HFF-Myc (cell line): ENCODE data around the gene GPR107.

ENCODE experiments used
- DNase-seq: peaks from one replicate; pipeline ENCODE4 v3.0.0-alpha.2; 2011; ENCODE audit warnings: low read depth; ENCODE audit errors: extremely low read depth
- H3K4me3 ChIP-seq: replicated peaks from 2 replicates; pipeline ENCODE4 v1.5.1; 2011; ENCODE audit warnings: low read depth, mild to moderate bottlenecking, control low read depth, low read length
- TF ChIP-seq, protein P1 (sequence below): IDR thresholded peaks from 2 replicates; pipeline ENCODE4 v1.5.1; 2012; ENCODE audit warnings: mild to moderate bottlenecking, low read depth, low read length, control low read depth; ENCODE audit errors: missing control alignments

Gene GPR107

DNA sequence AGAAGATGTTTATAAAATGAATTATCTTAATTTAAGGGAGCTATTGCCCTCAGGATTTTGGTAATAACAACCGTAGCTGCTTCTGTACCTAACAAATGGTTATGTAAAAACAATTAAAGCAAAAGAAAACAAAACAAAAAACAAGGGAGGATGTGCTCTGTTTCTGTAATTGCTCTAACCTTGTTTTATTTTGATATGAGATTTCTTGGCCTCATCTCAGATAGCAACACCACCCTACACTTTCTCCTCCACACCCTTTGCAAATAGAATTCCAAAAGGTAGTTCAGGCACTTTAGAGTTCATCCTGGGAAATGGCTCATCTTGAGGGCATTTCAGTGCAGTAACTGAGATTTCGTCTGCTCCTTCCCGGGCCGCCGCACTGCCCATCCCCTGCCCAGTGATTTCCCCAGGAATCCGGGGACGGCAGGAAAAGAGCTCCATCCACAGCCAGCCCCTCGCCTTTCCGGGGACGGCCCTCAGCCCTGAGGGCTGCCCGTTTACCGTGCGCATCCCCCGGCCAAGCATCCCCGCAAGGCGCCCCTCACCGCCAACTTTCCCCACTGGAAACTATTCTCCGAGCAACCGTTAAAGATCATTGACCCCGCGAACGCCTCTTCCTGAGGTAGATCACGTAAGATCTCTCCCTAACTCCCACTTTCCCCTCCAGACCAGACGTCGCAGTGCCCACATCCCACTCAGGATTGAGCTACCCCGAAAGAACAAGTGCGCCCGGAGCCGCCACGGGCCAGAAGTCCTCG lies 11.9 kb upstream of the GPR107 start:
- no peak for DNase-seq
- TF ChIP-seq, protein P1, sequence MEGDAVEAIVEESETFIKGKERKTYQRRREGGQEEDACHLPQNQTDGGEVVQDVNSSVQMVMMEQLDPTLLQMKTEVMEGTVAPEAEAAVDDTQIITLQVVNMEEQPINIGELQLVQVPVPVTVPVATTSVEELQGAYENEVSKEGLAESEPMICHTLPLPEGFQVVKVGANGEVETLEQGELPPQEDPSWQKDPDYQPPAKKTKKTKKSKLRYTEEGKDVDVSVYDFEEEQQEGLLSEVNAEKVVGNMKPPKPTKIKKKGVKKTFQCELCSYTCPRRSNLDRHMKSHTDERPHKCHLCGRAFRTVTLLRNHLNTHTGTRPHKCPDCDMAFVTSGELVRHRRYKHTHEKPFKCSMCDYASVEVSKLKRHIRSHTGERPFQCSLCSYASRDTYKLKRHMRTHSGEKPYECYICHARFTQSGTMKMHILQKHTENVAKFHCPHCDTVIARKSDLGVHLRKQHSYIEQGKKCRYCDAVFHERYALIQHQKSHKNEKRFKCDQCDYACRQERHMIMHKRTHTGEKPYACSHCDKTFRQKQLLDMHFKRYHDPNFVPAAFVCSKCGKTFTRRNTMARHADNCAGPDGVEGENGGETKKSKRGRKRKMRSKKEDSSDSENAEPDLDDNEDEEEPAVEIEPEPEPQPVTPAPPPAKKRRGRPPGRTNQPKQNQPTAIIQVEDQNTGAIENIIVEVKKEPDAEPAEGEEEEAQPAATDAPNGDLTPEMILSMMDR, result no peak
- H3K4me3 ChIP-seq, result peak overlapping the region; percentile 85

DNA sequence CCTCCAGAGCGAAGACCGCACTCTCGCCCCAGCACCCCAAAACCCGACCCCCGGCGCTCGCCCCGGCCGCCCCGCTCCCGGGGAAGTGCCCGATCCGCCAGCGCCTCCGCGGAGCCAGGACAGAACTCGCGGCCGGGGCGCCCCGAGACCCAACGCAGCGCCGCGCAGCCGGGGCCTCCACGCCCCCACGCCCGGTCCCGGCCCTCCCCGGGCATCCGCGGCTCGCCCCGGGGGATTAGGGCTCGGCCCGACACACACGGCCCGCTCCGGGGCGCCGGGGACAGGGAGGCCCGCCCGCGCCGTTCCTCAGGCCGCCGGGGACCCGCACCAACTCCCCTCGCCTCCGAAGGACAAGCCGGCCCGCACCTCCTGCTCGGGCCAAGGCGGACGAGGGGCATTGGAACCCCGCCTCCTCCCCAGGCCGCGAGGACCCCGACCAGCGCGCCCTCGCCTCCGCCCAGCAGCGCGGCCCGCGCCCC lies 11.3 kb upstream of the GPR107 start:
- TF ChIP-seq, protein P1, result no peak
- no peak for DNase-seq
- H3K4me3 ChIP-seq, result peak overlapping the region; percentile 85

DNA sequence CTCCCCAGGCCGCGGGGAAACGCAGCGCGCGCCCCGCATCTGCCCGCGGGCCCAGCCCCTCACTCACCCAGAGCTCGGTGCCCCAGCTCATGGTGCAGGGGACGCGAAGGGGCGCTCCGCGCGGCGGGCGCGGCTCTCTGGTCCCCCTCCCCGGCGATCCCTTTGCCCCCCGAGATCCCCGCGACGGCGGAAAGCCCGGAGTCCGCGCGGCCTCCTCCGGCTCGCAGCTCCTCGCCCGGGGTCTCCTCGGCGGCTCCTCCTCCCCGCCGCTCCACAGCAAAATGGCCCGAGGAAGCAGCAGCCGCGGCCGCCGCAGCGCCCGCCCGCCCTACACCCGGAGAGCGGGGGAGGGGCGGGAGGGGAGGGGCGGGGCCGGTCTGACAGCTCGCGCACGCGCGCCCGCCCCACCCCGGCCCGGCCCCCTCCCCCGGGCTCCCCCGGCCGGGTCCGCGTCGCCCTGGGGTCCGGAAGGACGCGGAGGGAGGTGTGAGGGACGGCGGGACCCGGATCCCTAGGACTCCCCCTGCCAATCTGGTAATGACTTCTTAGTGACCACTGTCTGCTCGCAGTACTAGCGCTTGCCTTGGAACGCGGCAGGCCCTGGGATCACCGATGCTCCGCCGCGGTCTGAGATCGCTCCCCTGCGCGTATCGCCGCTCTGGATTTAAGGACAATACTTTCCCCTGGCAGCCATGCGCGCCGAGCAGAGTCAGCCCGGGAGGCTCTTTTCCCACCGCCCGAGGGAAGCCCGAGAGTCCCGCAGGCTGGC lies 10.6 kb upstream of the GPR107 start, which contains the start of gene FNBP1:
Gene FNBP1, minus strand, starts transcription at position 305 of the 769 bp plus-strand sequence. Its CDS starts 214 bp downstream, at position 91.
- no peak for DNase-seq
- TF ChIP-seq, protein P1, result no peak
- H3K4me3 ChIP-seq, result peak within 1 kb of the TSS; percentile 85

DNA sequence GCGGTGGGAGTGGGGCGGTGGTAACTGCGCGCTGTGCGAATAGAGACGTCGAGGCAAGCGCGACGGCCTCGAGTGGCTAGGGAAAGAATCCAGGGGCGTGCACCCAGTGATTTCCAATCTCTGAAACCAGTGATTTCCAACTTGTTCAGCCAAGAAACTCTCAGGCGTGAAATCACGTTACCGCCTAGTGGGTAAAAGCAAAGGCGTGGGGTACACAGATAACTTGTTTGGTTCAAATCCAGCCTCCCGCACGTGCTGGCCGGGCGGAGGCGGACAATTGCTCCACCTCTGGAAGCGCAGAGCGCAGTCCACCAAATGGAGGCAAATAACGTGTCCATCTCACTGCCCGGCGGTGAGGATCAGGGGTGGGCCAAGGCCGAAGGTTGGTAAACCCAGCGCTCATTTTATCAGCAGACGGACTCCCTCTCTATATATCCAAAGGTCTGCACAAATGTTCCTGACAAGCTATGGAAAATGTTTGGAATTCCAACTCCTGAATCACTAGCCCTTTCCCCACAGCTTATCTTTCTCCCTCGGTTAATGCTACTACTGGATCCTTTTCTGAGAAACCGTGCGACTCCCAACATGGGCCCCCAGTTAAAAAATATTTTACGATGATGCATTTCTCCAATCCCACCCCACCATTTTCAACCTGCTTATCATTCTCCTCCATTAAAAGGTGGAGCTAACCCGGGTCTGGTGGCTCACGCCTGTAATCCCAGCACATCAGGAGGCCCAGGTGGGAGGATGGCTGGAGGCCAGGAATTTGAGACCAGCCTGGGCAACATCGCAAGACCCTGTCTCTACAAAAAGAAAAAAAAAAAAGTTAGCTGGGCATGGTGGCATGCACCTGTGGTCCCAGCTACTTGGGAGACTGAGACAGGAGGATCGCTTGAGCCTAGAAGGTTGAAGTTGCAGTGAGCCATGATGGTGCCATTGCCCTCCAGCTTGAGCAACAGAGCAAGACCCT lies 9.8 kb upstream of the GPR107 start:
- H3K4me3 ChIP-seq, result peak overlapping the region; percentile 85
- TF ChIP-seq, protein P1, result no peak
- DNase-seq, result no peak

DNA sequence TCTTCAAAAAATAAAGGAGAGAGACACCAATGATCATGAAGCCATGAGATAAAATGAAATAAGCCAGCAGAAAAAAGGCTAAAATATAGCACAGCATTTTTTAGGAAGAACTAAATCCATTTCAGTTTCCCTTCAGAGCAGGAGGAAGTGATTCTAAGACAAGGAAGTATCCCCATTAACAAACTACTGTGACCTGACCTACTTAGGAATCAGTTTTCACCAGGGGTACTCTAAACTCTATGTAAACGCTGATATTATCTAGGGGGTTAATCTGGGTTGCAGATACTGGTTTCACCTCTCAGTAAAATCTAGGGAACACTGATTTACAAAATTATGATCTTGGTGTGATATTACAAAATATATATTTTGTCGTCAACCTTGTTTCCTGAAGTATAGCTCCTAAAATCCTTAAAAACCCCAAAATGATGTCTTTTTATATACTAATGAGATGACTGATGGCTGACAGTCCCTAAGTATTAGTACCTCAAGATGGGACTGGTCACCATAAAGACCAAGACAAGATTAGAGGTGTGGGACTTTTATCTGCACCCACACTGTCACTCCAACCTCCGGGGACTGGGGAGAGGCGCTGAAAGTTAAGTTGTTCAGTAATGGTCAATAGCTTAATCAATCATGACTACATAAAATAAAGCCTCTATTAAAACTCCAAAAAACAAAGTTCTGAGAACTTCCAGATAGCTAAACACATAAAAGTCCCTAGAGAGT lies 7.8 kb upstream of the GPR107 start:
- no peak overlapping the region for H3K4me3 ChIP-seq
- TF ChIP-seq, protein P1, result no peak

More for the DNA sequence above, 7.8 kb upstream of the GPR107 start:
- DNase-seq, result no peak
